ENCODE results near the gene ZBTB42.
A peak's percentile ranks its signal among the peaks of the same experiment; 100 is the strongest.

ZBTB42 gene

GRCh38 chr14:104800771-104801519 lies at the start of gene ZBTB42:
TSS of gene ZBTB42 (plus strand) at chr14:104801101. CDS start at chr14:104801198, 97 bp downstream.
- DNase-seq (ENCODE audit: low read depth), result no peak

- DNase-seq (ENCODE audit: low read depth), result no peak
Measured at GRCh38 chr14:104751539-104752422, 49.1 kb upstream of the ZBTB42 start.

- no peak for DNase-seq (ENCODE audit: low read depth)
Measured at GRCh38 chr14:104752423-104752734, 48.5 kb upstream of the ZBTB42 start.

- peak; percentile 98 for DNase-seq (ENCODE audit: low read depth)
Measured at GRCh38 chr14:104752735-104753527, 48.0 kb upstream of the ZBTB42 start, which contains the start of gene SIVA1. TSS of gene SIVA1 (plus strand) at chr14:104753147. CDS start at chr14:104753202, 55 bp downstream.

GRCh38 chr14:104753528-104754212 lies 47.2 kb upstream of the ZBTB42 start:
- DNase-seq (ENCODE audit: low read depth), result no peak

GRCh38 chr14:104754213-104754851 lies 46.6 kb upstream of the ZBTB42 start:
- DNase-seq (ENCODE audit: low read depth), result no peak

- DNase-seq (ENCODE audit: low read depth), result no peak
Measured at GRCh38 chr14:104755621-104756020, 45.3 kb upstream of the ZBTB42 start.

- DNase-seq (ENCODE audit: low read depth), result no peak
Measured at GRCh38 chr14:104756477-104757237, 44.2 kb upstream of the ZBTB42 start.

- DNase-seq (ENCODE audit: low read depth), result no peak
Measured at GRCh38 chr14:104757238-104757585, 43.7 kb upstream of the ZBTB42 start.

- DNase-seq (ENCODE audit: low read depth), result no peak
Measured at GRCh38 chr14:104757681-104758392, 43.1 kb upstream of the ZBTB42 start.

GRCh38 chr14:104758981-104759969 lies 41.6 kb upstream of the ZBTB42 start:
- DNase-seq (ENCODE audit: low read depth), result no peak

- no peak for DNase-seq (ENCODE audit: low read depth)
Measured at GRCh38 chr14:104765517-104765916, 35.4 kb upstream of the ZBTB42 start.

GRCh38 chr14:104766256-104766862 lies 34.5 kb upstream of the ZBTB42 start:
- no peak for DNase-seq (ENCODE audit: low read depth)

GRCh38 chr14:104766863-104767633 lies 33.9 kb upstream of the ZBTB42 start:
- DNase-seq (ENCODE audit: low read depth), result no peak

- no peak for DNase-seq (ENCODE audit: low read depth)
Measured at GRCh38 chr14:104767634-104767918, 33.3 kb upstream of the ZBTB42 start.

GRCh38 chr14:104768437-104769323 lies 32.2 kb upstream of the ZBTB42 start:
- peak; percentile 50 for DNase-seq (ENCODE audit: low read depth)
